CD8-positive, alpha-beta memory T cell (primary cell): ENCODE results near the gene RTN4RL1. TPM values are rescaled to one million over a fixed set of nuclear protein-coding genes. Genes with fewer than 3 reads are reported as not detected.

Experiments used
- CTCF ChIA-PET: fragments of 350-600 bp; sonication (Branson Sonifier 250); formaldehyde crosslinking; loops from one replicate; lab custom pipeline; 2021; ENCODE audit warnings: antibody characterized with exemption; lab: Charles Lee
- POLR2A ChIA-PET: fragments of 350-600 bp; sonication (Branson Sonifier 250); formaldehyde crosslinking; loops from one replicate; lab custom pipeline; 2021; ENCODE audit warnings: antibody characterized with exemption; lab: Charles Lee
- DNase-seq, 5 donors: peaks; one replicate each; pipeline versions ENCODE4 v3.0.0 to v3.0.0-alpha.2; 2020 to 2022; ENCODE audit warnings: mixed read lengths in 1 of 5
- H3K27ac ChIP-seq: one replicate; pipeline ENCODE4 v1.7.0; 2013; ENCODE audit warnings: low read depth, mild to moderate bottlenecking, low read length, moderate library complexity
- H3K27me3 ChIP-seq: 2 replicates; pipeline ENCODE4 v1.7.0; 2013; ENCODE audit warnings: low read length, mild to moderate bottlenecking; ENCODE audit not compliant: insufficient read depth, poor library complexity, severe bottlenecking
- H3K36me3 ChIP-seq: 2 replicates; pipeline ENCODE4 v1.7.0; 2013; ENCODE audit warnings: mild to moderate bottlenecking, low read length, moderate library complexity; ENCODE audit not compliant: insufficient read depth
- H3K4me1 ChIP-seq: 2 replicates; pipeline ENCODE4 v1.7.0; 2013; ENCODE audit warnings: mild to moderate bottlenecking, low read length, moderate library complexity; ENCODE audit not compliant: insufficient read depth
- H3K4me3 ChIP-seq: 2 replicates; pipeline ENCODE4 v1.7.0; 2013; ENCODE audit warnings: mild to moderate bottlenecking, low read length
- H3K9me3 ChIP-seq: 2 replicates; pipeline ENCODE4 v1.7.0; 2013; ENCODE audit warnings: mild to moderate bottlenecking, low read length
- H3K27ac Mint-ChIP-seq, 8 donors: one replicate each; pipeline ENCODE4 v1.8.0; 2020 to 2021; ENCODE audit warnings: mixed read lengths in 8 of 8, mild to moderate bottlenecking in 6 of 8, inconsistent platforms in 3 of 8, moderate library complexity in 3 of 8
- H3K27me3 Mint-ChIP-seq, 2 donors: one replicate each; pipeline ENCODE4 v1.8.0; 2020 to 2021; ENCODE audit warnings: mixed read lengths in 2 of 2, mild to moderate bottlenecking in 1 of 2, moderate library complexity in 1 of 2
- H3K36me3 Mint-ChIP-seq, 3 donors: one replicate each; pipeline ENCODE4 v1.8.0; 2020 to 2021; ENCODE audit warnings: mixed read lengths in 3 of 3, inconsistent platforms in 1 of 3, mild to moderate bottlenecking in 1 of 3
- H3K4me1 Mint-ChIP-seq, 3 donors: one replicate each; pipeline ENCODE4 v1.8.0; 2020 to 2021; ENCODE audit warnings: mixed read lengths in 3 of 3, inconsistent platforms in 1 of 3, mild to moderate bottlenecking in 1 of 3
- H3K4me3 Mint-ChIP-seq, 7 donors: one replicate each; pipeline ENCODE4 v1.8.0; 2020 to 2021; ENCODE audit warnings: mixed read lengths in 7 of 7, mild to moderate bottlenecking in 6 of 7, moderate library complexity in 4 of 7, inconsistent platforms in 2 of 7
- H3K9me3 Mint-ChIP-seq, 5 donors: one replicate each; pipeline ENCODE4 v1.8.0; 2020 to 2022; ENCODE audit warnings: mixed read lengths in 5 of 5, mild to moderate bottlenecking in 3 of 5, moderate library complexity in 2 of 5, inconsistent platforms in 1 of 5
- polyA plus RNA-seq: library from polyadenylated mRNA; unstranded; fragments of 300-500 nt; fragmentation: Illumina TruSeq; gene quantifications from one replicate; pipeline ENCODE4 v1.2.3, GENCODE V29; 2021
- total RNA-seq, 2 experiments: library from RNA; stranded (reverse); gene quantifications; one replicate each; pipeline ENCODE4 v1.2.3, GENCODE V29; 2021

Gene RTN4RL1
- total and polyA plus RNA-seq, 3 experiments from 2014 or later, result 0.32 to 1.2 (median 1.0) TPM

DNA sequence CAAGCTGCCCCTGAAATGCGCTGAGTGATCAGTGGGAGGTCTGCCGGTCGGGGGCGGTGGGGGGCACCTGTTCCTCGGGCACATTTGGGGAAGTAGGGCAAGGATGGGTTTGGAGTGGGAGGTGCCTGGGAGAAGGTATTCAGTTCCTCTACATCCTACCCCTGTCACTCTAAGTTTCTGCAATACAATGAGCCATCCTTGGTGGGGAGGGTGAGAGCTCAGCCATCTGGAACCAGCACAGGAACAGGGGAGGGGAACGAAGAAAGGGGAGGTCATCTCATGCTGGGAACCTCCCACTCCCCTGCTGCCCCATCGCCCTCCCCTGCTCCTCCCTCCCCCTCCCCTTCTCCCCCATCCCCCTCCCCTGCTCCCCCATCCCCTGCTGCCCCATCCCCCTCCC is 9.0 kb upstream of the RTN4RL1 start:
- Histone ChIP-seq H3K36me3 (peaks cover 15% of the 10 kb centered on the region), H3K27ac (no peak overlapping the region), H3K4me1 (peaks cover 27% of the 10 kb centered on the region), H3K9me3 (no peaks in the 10 kb centered on the region), H3K27me3 (no peaks in the 10 kb centered on the region), H3K4me3 (no peak overlapping the region)
- no peak for DNase-seq
- H3K27ac Mint-ChIP-seq, result no peak overlapping the region
- ChIA-PET CTCF (no interaction called here), POLR2A (no interaction called here)
- H3K27me3 Mint-ChIP-seq, result no peaks in the 10 kb centered on the region
- no peak overlapping the region for H3K4me3 Mint-ChIP-seq
- H3K9me3 Mint-ChIP-seq, result no peaks in the 10 kb centered on the region
- H3K4me1 Mint-ChIP-seq, result peaks cover 20 to 33% (median 27%) of the 10 kb centered on the region in 3 donors
- H3K36me3 Mint-ChIP-seq, result peaks cover 0 to 57% (median 4%) of the 10 kb centered on the region in 3 donors

DNA sequence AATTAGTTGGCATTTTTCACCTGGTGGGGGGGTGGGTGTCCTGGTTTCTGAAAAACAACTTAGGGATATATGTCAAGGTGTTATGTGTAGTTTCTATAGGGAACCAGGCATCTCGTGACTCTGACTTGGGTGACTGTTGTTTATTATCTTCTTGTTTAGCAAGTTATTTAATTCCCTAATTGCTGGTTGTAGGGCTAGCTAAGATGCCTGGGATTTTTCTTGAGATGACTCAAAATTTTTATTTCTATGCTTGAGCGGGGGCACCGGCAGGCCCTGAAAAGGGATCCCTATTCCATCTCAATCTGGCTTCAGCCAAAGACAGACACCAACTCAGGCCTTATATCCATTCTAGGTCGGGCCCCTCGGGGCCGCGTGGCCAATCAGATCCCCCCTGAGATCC is 8.0 kb upstream of the RTN4RL1 start:
- Histone ChIP-seq H3K27ac (no peak overlapping the region), H3K9me3 (no peaks in the 10 kb centered on the region), H3K4me1 (peaks cover 27% of the 10 kb centered on the region), H3K4me3 (no peak overlapping the region), H3K36me3 (peaks cover 15% of the 10 kb centered on the region), H3K27me3 (no peaks in the 10 kb centered on the region)
- CTCF ChIA-PET, result interaction anchor here (0.8 kb wide), 1 partner anchor 312 kb away, joined by 4 read pairs; no protein-coding TSS in a partner anchor
- no peak overlapping the region for H3K27ac Mint-ChIP-seq
- no peaks in the 10 kb centered on the region for H3K9me3 Mint-ChIP-seq
- no peak for DNase-seq
- peaks cover 20 to 33% (median 27%) of the 10 kb centered on the region in 3 donors for H3K4me1 Mint-ChIP-seq
- POLR2A ChIA-PET, result interaction anchor here (0.7 kb wide), 1 partner anchor 182 kb away, joined by 3 read pairs; no protein-coding TSS in a partner anchor
- peaks cover 0 to 4% of the 10 kb centered on the region in 2 donors for H3K27me3 Mint-ChIP-seq
- H3K4me3 Mint-ChIP-seq, result peak overlapping the region in 2 of 7 donors; percentile 19 to 87
- peaks cover 0 to 51% (median 4%) of the 10 kb centered on the region in 3 donors for H3K36me3 Mint-ChIP-seq

DNA sequence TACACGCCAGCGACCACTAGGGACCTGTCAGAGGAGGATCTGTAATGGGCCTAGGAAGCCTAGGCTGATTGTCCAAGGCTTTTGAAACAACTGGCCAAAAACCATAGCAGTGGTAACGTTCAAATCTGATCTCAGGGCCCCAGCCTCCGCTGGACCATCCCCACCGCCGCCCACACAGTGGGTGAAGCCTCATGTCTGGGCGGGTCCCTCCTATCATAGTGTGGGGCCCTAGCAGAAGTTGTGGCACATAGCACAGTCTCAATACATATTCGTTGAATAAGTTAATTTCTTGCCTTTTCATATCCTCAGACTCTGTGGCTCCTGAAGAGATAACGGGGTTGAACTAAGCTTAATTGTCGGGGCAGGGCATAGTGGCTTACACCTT is 5.6 kb upstream of the RTN4RL1 start:
- Histone ChIP-seq H3K27ac (peak overlapping the region; percentile 82), H3K9me3 (no peaks in the 10 kb centered on the region), H3K4me1 (peaks cover 32% of the 10 kb centered on the region), H3K4me3 (peak overlapping the region; percentile 99), H3K36me3 (no peaks in the 10 kb centered on the region), H3K27me3 (peaks cover 5% of the 10 kb centered on the region)
- H3K27ac Mint-ChIP-seq, result peak overlapping the region; percentile 83 to 96 (median 86)
- CTCF ChIA-PET, result interaction anchor here (1.3 to 1.5 kb wide), 3 partner anchors 10 to 127 kb away, joined by 3 to 7 read pairs (median 4); partner anchors contain the start of gene HIC1
- H3K4me1 Mint-ChIP-seq, result peaks cover 25 to 39% (median 33%) of the 10 kb centered on the region in 3 donors
- DNase-seq, result peak in 2 of 5 donors; percentile 31 to 73
- H3K36me3 Mint-ChIP-seq, result peaks cover 0 to 28% (median 2%) of the 10 kb centered on the region in 3 donors
- POLR2A ChIA-PET, result interaction anchor here (0.6 to 1.1 kb wide), 3 partner anchors 10 to 163 kb away, joined by 3 to 4 read pairs (median 3); partner anchors contain the start of gene OVCA2
- no peaks in the 10 kb centered on the region for H3K9me3 Mint-ChIP-seq
- peaks cover 11 to 17% of the 10 kb centered on the region in 2 donors for H3K27me3 Mint-ChIP-seq
- H3K4me3 Mint-ChIP-seq, result peak overlapping the region; percentile 90 to 98 (median 96)

DNA sequence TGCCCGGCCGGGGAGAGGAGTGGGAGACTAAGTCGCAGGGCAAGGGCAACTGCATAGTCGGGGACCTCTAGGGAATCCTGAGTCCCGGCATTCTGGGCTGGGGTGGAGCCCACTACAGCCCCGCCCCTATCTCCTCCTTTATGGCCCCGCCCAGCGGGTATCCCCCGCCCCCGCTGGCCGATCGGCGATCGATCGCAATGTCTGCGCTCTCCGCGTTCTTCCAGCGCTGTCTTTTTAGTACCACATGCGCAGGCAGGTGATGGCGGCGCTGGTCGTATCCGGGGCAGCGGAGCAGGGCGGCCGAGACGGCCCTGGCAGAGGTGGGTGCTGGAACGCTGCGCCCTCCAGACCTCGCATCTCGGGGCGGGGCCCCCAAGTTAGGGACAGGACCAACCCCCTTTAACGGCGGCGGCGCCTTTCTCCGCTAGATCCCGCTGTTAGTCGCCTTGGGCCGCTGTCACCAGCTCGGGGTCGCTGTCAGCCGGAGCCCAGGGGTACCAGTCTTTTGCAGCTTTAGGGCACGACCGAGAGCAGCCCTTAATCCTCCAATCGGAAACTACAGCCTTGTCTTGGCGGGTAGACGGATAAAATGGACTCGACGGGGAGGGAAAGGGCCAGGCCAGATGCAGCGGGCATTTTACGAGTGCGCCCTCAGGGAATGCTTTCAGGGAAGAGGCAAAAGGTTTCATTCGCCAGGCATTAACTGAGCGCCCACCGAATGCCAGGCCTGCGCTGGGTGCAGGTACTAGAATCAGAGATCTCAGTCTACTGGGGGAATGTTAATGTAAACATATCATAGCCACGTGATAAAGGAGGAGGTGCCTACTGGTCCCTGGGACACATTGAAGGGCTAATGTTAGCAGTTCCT is 5.0 kb upstream of the RTN4RL1 start, which contains the start of gene DPH1:
DPH1 (plus strand) TSS at position 243 of the 868 bp plus-strand sequence; CDS start at position 260, 17 bp downstream.
- H3K9me3 ChIP-seq, result no peaks in the 10 kb centered on the region
- Mint-ChIP-seq H3K36me3 (peaks cover 0 to 26% (median 2%) of the 10 kb centered on the region in 3 donors), H3K9me3 (no peaks in the 10 kb centered on the region), H3K4me1 (peaks cover 25 to 46% (median 34%) of the 10 kb centered on the region in 3 donors), H3K27ac (peak within 1 kb of the TSS; percentile 83 to 96 (median 86)), H3K4me3 (peak within 1 kb of the TSS; percentile 90 to 98 (median 96)), H3K27me3 (peaks cover 15 to 22% of the 10 kb centered on the region in 2 donors)
- peak; percentile 75 to 89 (median 79) for DNase-seq
- POLR2A ChIA-PET, result interaction anchor here (0.6 to 1.1 kb wide), 3 partner anchors 10 to 426 kb away, joined by 3 read pairs; partner anchors contain the start of gene OVCA2
- peak within 1 kb of the TSS; percentile 99 for H3K4me3 ChIP-seq
- peak within 1 kb of the TSS; percentile 82 for H3K27ac ChIP-seq
- peaks cover 5% of the 10 kb centered on the region for H3K27me3 ChIP-seq
- CTCF ChIA-PET, result interaction anchor here (1.4 to 1.6 kb wide), 2 partner anchors 126 to 215 kb away, joined by 3 to 4 read pairs; no protein-coding TSS in a partner anchor
- H3K36me3 ChIP-seq, result no peaks in the 10 kb centered on the region
- H3K4me1 ChIP-seq, result peaks cover 34% of the 10 kb centered on the region

DNA sequence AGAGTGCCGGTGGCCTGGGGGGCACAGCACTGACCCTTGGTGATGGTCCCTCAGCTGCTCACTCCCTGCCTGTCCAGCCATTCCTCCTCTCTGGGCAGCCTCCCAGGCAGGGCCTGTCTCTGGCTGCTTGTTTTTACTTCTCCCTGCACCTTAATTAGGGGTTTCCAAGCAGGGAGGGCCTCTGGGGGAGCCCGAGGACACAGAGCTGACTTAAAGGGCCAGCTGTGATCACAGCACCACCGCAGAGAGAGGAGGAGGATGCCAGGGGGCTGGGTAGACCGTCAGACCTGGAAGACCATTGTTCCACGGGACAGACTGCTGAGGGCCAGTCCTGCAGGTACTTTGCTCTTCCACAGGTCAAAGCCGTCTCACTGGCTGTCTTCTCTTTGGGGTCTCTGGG is 3.6 kb upstream of the RTN4RL1 start:
- POLR2A ChIA-PET, result no interaction called here
- H3K27me3 Mint-ChIP-seq, result peaks cover 15 to 25% of the 10 kb centered on the region in 2 donors
- no peaks in the 10 kb centered on the region for H3K9me3 Mint-ChIP-seq
- H3K4me1 Mint-ChIP-seq, result peaks cover 27 to 48% (median 34%) of the 10 kb centered on the region in 3 donors
- no peak overlapping the region for H3K27ac Mint-ChIP-seq
- no peaks in the 10 kb centered on the region for H3K9me3 ChIP-seq
- peaks cover 13% of the 10 kb centered on the region for H3K27me3 ChIP-seq
- no peak for DNase-seq
- H3K36me3 Mint-ChIP-seq, result peaks cover 0 to 22% (median 2%) of the 10 kb centered on the region in 3 donors
- H3K4me3 ChIP-seq, result no peak overlapping the region
- peaks cover 41% of the 10 kb centered on the region for H3K4me1 ChIP-seq
- peak overlapping the region in 6 of 7 donors; percentile 15 to 81 (median 26) for H3K4me3 Mint-ChIP-seq
- no peaks in the 10 kb centered on the region for H3K36me3 ChIP-seq
- H3K27ac ChIP-seq, result no peak overlapping the region
- CTCF ChIA-PET, result interaction anchor here (1.2 to 1.6 kb wide), 2 partner anchors 164 to 217 kb away, joined by 3 to 4 read pairs; no protein-coding TSS in a partner anchor

DNA sequence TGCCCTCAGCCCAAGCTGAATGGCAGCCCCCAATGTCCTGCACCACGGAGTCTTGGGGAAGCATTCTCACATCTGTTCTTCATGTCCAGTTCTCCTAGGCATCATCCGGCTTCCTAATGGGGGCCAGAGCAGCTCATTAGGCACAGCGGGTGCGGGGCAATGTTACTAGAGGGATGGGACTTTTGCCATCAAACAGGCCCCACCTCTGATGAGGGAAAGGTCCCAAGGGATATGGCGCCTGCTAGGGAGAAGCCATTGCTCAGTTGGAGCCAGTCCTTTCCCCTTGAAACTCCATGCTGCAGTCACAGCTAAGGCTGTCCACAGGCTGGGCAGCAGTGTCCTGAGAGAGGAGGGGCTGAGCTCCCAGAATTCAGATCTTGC is 3.1 kb upstream of the RTN4RL1 start:
- POLR2A ChIA-PET, result no interaction called here
- Histone ChIP-seq H3K4me3 (no peak overlapping the region), H3K9me3 (no peaks in the 10 kb centered on the region), H3K27me3 (peaks cover 14% of the 10 kb centered on the region), H3K27ac (no peak overlapping the region), H3K36me3 (no peaks in the 10 kb centered on the region), H3K4me1 (peaks cover 43% of the 10 kb centered on the region)
- Mint-ChIP-seq H3K4me3 (peak overlapping the region in 3 of 7 donors; percentile 34 to 81 (median 44)), H3K4me1 (peaks cover 27 to 49% (median 33%) of the 10 kb centered on the region in 3 donors), H3K27me3 (peaks cover 17 to 25% of the 10 kb centered on the region in 2 donors), H3K9me3 (no peaks in the 10 kb centered on the region), H3K27ac (no peak overlapping the region), H3K36me3 (peaks cover 0 to 18% (median under 1%) of the 10 kb centered on the region in 3 donors)
- no peak for DNase-seq
- CTCF ChIA-PET, result interaction anchor here (1.2 to 1.6 kb wide), 2 partner anchors 163 to 217 kb away, joined by 3 to 4 read pairs; no protein-coding TSS in a partner anchor

DNA sequence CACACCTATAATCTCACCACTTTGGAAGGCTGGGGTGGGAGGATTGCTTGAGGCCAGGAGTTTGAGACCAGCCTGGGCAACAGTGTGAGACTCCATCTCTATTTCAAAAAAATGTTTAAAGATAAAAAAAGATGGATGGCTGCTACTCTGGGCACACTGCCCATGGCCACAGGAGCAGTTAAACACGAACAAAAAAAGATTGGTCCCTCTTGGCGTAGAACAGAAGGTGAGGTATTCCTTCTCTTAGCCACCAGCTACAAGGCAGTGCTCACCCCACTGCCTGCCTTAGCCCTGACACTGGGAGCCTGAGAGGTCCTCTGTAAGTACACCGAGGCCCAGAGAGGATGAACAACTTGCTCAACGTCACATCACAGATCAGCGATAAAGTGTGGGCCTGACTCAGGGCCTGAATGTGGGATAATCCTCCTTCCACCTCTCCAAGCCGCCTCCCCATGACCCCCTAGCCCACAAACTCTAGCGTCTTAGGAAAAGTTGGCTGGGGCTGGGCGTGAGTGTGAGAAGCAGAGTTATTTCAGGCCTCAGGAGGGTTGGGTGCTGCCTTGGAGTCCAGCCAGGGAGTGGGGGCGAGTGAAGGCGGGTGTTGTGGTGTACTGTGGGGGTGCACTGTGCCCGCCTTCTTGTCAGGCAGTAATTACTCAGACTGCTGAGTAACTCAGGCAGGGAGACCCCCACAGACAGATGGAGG is 2.5 kb upstream of the RTN4RL1 start:
- Histone ChIP-seq H3K9me3 (no peaks in the 10 kb centered on the region), H3K4me3 (no peak overlapping the region), H3K27me3 (peaks cover 16% of the 10 kb centered on the region), H3K27ac (no peak overlapping the region), H3K4me1 (peaks cover 48% of the 10 kb centered on the region), H3K36me3 (no peaks in the 10 kb centered on the region)
- no peak overlapping the region for H3K27ac Mint-ChIP-seq
- H3K36me3 Mint-ChIP-seq, result peaks cover 0 to 14% (median 0%) of the 10 kb centered on the region in 3 donors
- peaks cover 25 to 49% (median 30%) of the 10 kb centered on the region in 3 donors for H3K4me1 Mint-ChIP-seq
- no peaks in the 10 kb centered on the region for H3K9me3 Mint-ChIP-seq
- H3K4me3 Mint-ChIP-seq, result peak overlapping the region; percentile 24 to 81 (median 44)
- DNase-seq, result no peak
- H3K27me3 Mint-ChIP-seq, result peaks cover 22 to 25% of the 10 kb centered on the region in 2 donors
- POLR2A ChIA-PET, result interaction anchor here (0.7 kb wide), 1 partner anchor 262 kb away, joined by 5 read pairs; no protein-coding TSS in a partner anchor
- CTCF ChIA-PET, result interaction anchor here (1.2 kb wide), 1 partner anchor 162 kb away, joined by 3 read pairs; no protein-coding TSS in a partner anchor
